GM18868 (cell line): ENCODE results near the gene LEMD1.

Experiments used
- ATAC-seq: cut with Tn5 transposase; IDR thresholded peaks from one replicate; pipeline ENCODE4 v1.9.1; 2021; ENCODE audit warnings: mild to moderate bottlenecking, moderate library complexity; ENCODE audit not compliant: unreplicated experiment

LEMD1 gene

GRCh38 chr1:205337481-205337880, 84.4 kb downstream of the LEMD1 start:
- ATAC-seq, result no peak

- ATAC-seq, result no peak
Measured at GRCh38 chr1:205335692-205336091, 86.2 kb downstream of the LEMD1 start.

- ATAC-seq, result no peak
Measured at GRCh38 chr1:205332015-205332791, 89.7 kb downstream of the LEMD1 start.
